HG03469 (cell line): Measurements from ENCODE around the gene TNIP3.
"Not testable (repeated sequence)": the region's sequence is repeated elsewhere in the genome, so short reads cannot be mapped to it uniquely, and the experiment has no call there.

Source experiments
- ATAC-seq: cut with Tn5 transposase; IDR thresholded peaks from one replicate; pipeline ENCODE4 v1.9.1; 2021; ENCODE audit warnings: mild to moderate bottlenecking, moderate library complexity, moderate number of reproducible peaks; ENCODE audit not compliant: unreplicated experiment

Gene TNIP3

GRCh38 chr4:121180558-121180957 is 16.4 kb upstream of the TNIP3 start:
- ATAC-seq = no peak

GRCh38 chr4:121177246-121178137 is 13.4 kb upstream of the TNIP3 start:
- no peak for ATAC-seq

GRCh38 chr4:121176082-121176934 is 12.2 kb upstream of the TNIP3 start:
- no peak for ATAC-seq

- not testable (repeated sequence) for ATAC-seq
These were observed 7.4 kb upstream of the TNIP3 start for GRCh38 chr4:121171477-121171876.

GRCh38 chr4:121168446-121169281 is 4.5 kb upstream of the TNIP3 start:
- ATAC-seq = peak; percentile 76

GRCh38 chr4:121166976-121167375 is 2.9 kb upstream of the TNIP3 start:
- no peak for ATAC-seq

- no peak for ATAC-seq
These were observed 1.1 kb upstream of the TNIP3 start for GRCh38 chr4:121165206-121165605.

- no peak for ATAC-seq
These were observed 7.0 kb downstream of the TNIP3 start for GRCh38 chr4:121156822-121157769.

- no peak for ATAC-seq
These were observed 8.2 kb downstream of the TNIP3 start for GRCh38 chr4:121155893-121156292.

- ATAC-seq = peak; percentile 44
These were observed 10.0 kb downstream of the TNIP3 start for GRCh38 chr4:121154103-121154515.

- ATAC-seq = no peak
These were observed 12.2 kb downstream of the TNIP3 start for GRCh38 chr4:121151942-121152341.

- no peak for ATAC-seq
These were observed 13.6 kb downstream of the TNIP3 start for GRCh38 chr4:121150486-121150885.

GRCh38 chr4:121150003-121150402 is 14.1 kb downstream of the TNIP3 start:
- ATAC-seq = no peak

- ATAC-seq = no peak
These were observed 15.5 kb downstream of the TNIP3 start for GRCh38 chr4:121148621-121149020.

GRCh38 chr4:121148000-121148399 is 16.1 kb downstream of the TNIP3 start:
- no peak for ATAC-seq

- no peak for ATAC-seq
These were observed 17.6 kb downstream of the TNIP3 start for GRCh38 chr4:121146530-121146929.

- ATAC-seq = no peak
These were observed 18.7 kb downstream of the TNIP3 start for GRCh38 chr4:121145430-121145829.

- ATAC-seq = no peak
These were observed 20.1 kb downstream of the TNIP3 start for GRCh38 chr4:121144021-121144420.

GRCh38 chr4:121143131-121143530 is 21.0 kb downstream of the TNIP3 start:
- no peak for ATAC-seq
